PFSK-1 (cell line): ENCODE results near the gene USHBP1.

Experiments
- FOXP2 ChIP-seq: optimal IDR thresholded peaks from 2 replicates; pipeline ENCODE3; 2011; ENCODE audit warnings: borderline replicate concordance, control low read depth, inconsistent platforms; ENCODE audit not compliant: insufficient read depth; ENCODE audit errors: extremely low read length, extremely low read depth
- POLR2AphosphoS5 ChIP-seq: IDR thresholded peaks from 2 replicates; pipeline ENCODE4 v1.6.1; 2012; ENCODE audit warnings: low read depth, mild to moderate bottlenecking, control low read depth, low read length, moderate library complexity
- SIN3A ChIP-seq: IDR thresholded peaks from 2 replicates; pipeline ENCODE4 v1.6.1; 2012; ENCODE audit warnings: mild to moderate bottlenecking, low read length, moderate library complexity, borderline replicate concordance; ENCODE audit not compliant: insufficient read depth
- TAF1 ChIP-seq: IDR thresholded peaks from 2 replicates; pipeline ENCODE4 v1.6.1; 2012; ENCODE audit warnings: low read length, control low read depth, borderline replicate concordance; ENCODE audit not compliant: insufficient read depth
- TF ChIP-seq, protein P1 (sequence below), 2 experiments: IDR thresholded peaks; 2 replicates each; pipeline versions ENCODE4 v1.6.1 to v1.8.0; 2011 to 2012; ENCODE audit warnings: low read depth in 2 of 2, low read length in 2 of 2, control low read depth in 1 of 2, inconsistent platforms in 1 of 2, mild to moderate bottlenecking in 1 of 2, moderate library complexity in 1 of 2; ENCODE audit not compliant: insufficient read depth in 1 of 2

The USHBP1 gene

DNA sequence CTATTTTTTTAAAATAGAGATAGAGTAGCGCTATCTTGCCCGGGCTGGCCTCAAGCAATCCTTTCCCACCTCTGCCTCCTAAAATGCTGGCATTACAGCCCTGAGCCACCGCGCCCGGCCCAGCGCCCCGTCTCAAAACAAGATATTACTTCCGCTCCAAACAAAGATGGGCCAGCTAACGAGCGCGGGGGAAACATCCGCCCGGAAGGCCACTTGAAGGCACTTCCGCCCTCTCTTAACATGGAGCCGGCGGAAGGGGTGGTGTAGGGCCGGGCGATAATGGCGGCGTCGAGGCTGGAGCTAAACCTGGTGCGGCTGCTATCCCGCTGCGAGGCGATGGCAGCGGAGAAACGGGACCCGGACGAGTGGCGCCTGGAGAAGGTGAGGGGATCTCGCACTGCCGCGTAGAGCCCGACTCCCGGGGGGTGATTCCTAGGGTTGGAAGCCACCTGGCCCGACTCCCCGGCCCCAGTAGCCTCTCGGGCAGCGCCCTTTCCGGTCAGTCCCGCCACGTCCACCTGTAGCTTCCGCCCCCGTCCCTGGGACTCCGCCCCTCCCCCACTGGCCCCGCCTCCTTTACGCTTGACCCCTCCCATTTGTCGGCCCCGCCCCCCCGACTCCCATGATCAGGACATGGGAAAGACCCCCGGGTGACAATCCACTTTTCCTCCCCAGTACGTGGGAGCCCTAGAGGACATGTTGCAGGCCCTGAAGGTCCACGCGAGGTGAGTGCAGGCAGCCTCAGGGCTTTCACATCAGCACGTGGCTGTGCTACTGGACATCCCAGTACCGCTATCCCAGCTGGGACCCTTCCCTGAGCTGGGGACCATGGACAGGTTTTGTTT is 49.2 kb downstream of the USHBP1 start, which contains the start of gene USE1:
TSS of gene USE1 (plus strand) at position 231 of the 845 bp plus-strand sequence. CDS start at position 280, 49 bp downstream.
- no peak; the same call in 1 of the 2 replicates for TF ChIP-seq SIN3A
- TF ChIP-seq TAF1 = peak; percentile 95
- TF ChIP-seq, protein P1, sequence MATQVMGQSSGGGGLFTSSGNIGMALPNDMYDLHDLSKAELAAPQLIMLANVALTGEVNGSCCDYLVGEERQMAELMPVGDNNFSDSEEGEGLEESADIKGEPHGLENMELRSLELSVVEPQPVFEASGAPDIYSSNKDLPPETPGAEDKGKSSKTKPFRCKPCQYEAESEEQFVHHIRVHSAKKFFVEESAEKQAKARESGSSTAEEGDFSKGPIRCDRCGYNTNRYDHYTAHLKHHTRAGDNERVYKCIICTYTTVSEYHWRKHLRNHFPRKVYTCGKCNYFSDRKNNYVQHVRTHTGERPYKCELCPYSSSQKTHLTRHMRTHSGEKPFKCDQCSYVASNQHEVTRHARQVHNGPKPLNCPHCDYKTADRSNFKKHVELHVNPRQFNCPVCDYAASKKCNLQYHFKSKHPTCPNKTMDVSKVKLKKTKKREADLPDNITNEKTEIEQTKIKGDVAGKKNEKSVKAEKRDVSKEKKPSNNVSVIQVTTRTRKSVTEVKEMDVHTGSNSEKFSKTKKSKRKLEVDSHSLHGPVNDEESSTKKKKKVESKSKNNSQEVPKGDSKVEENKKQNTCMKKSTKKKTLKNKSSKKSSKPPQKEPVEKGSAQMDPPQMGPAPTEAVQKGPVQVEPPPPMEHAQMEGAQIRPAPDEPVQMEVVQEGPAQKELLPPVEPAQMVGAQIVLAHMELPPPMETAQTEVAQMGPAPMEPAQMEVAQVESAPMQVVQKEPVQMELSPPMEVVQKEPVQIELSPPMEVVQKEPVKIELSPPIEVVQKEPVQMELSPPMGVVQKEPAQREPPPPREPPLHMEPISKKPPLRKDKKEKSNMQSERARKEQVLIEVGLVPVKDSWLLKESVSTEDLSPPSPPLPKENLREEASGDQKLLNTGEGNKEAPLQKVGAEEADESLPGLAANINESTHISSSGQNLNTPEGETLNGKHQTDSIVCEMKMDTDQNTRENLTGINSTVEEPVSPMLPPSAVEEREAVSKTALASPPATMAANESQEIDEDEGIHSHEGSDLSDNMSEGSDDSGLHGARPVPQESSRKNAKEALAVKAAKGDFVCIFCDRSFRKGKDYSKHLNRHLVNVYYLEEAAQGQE (IDR thresholded peaks at IDR 0.05; ENCODE audit: insufficient read depth in 1 of 2, low read depth in 2 of 2, low read length in 2 of 2) = peak in 1 of 2 experiments; percentile 27; a peak in 2 of 4 replicates
- TF ChIP-seq POLR2AphosphoS5 = peak; percentile 85
- TF ChIP-seq FOXP2 = peak; percentile 75

DNA sequence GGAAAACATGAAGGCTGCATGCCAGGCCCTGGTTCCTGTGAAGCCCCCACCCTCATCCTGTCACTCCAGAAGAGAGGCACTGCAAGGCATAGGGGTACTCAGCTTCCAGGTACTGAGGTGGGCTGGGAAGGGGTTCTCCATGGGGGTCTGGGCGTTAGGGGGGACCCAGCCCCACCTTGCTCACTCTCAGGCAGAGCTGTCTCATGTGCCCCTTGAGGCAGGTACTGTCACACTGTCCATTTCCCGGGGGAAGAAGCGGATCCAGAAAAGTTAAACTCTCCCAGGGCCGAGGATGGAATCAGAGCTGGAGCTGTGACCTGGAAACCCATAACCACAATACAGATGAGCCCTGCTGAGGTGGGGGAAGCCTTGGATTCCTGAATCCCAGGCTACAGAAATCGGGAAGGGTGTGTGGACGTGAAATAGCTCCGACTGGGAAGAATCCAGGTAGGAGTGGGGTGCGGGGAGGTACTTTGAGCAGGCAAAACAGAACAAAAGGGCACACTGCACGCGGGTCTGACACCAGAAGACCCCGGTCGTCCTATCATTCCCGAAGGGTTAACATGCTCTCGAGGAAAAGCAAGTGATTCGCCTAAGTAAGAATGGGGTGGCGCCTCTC is 49.9 kb downstream of the USHBP1 start:
- TF ChIP-seq POLR2AphosphoS5 = no peak
- TF ChIP-seq, protein P1 (IDR thresholded peaks at IDR 0.05; ENCODE audit: insufficient read depth in 1 of 2, low read depth in 2 of 2, low read length in 2 of 2) = no peak
- no peak for TF ChIP-seq TAF1
- TF ChIP-seq SIN3A = no peak
- TF ChIP-seq FOXP2 = no peak

DNA sequence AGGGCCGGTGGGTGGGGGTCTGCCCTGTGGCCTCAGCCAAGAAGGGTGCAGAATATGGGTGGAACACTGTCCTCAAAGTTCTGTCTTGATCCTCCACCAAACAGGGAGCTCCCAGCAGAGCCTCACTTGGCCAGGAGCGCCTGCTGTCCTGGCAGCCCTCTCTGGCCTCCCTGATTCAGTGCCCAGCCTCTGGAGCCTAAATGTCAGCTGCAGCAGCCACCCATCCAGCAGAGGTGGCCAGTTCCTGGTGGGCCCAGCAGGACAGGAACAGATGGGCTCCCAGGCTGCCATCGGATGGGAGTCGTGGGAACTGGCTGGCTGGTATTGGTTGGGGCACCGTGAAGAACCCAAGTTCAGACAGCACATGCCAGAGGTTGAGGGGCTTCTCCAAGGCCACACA is 51.2 kb downstream of the USHBP1 start:
- TF ChIP-seq POLR2AphosphoS5 (no peak), TAF1 (no peak), FOXP2 (no peak)

DNA sequence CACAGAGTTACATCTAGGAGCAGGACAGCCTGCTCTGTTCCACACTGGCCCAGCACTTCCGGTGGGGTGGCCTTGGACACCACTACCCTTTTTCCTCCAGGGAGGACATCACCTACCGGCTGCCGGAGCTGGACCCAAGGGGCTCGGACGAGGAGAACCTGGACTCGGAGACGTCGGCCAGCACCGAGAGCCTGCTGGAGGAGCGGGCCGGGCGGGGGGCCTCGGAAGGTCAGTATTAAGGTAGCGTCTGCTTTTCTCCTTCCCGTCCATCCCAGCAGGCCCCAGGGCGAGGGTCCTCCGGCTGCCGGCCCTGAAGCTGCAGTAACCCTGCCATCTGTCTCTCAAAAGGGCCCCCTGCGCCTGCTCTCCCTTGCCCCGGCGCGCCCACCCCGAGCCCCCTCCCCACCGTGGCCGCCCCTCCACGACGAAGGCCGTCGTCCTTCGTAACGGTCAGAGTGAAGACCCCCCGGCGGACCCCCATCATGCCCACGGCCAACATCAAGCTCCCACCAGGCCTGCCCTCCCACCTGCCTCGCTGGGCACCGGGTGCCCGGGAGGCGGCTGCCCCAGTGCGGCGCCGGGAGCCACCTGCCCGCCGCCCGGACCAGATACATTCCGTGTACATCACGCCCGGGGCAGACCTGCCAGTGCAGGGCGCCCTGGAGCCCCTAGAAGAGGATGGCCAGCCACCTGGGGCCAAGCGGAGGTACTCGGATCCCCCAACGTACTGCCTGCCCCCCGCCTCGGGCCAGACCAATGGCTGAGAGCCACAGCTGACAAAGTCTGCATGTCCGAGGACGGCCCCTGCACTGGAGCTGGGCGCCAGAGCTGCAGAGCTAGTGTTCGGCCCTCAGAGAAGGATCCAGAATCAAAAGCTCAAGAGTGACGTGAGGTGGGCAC is 52.7 kb downstream of the USHBP1 start:
- no peak for TF ChIP-seq TAF1
- no peak for TF ChIP-seq FOXP2
- TF ChIP-seq SIN3A = no peak
- TF ChIP-seq, protein P1 (IDR thresholded peaks at IDR 0.05; ENCODE audit: insufficient read depth in 1 of 2, low read depth in 2 of 2, low read length in 2 of 2) = no peak
- no peak for TF ChIP-seq POLR2AphosphoS5

DNA sequence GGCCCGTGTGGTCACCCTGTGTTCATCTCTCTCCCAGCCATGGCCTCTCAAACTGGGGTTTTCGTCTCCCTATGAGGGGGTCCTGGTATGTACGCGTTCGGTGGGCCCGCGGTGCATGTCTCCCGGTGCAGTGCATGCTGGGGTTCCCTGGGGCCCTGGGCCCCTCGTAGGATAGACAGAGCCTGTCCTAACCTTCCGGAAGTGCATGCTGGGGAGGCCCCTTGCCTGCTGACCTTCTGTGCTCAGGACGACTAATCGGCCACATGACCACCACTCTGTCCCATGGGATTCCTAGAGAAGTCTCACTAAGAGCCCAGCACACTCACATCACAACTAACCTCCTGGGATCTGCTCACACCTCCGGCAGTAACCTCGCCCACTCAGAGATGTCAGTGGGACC is 54.2 kb downstream of the USHBP1 start:
- no peak for TF ChIP-seq FOXP2
- TF ChIP-seq POLR2AphosphoS5 = no peak
- no peak for TF ChIP-seq SIN3A
- TF ChIP-seq, protein P1 (IDR thresholded peaks at IDR 0.05; ENCODE audit: insufficient read depth in 1 of 2, low read depth in 2 of 2, low read length in 2 of 2) = no peak
- no peak for TF ChIP-seq TAF1
